HG03442 (cell line): Measurements from ENCODE around the gene MRPL33.
"Not testable (repeated sequence)": the region's sequence is repeated elsewhere in the genome, so short reads cannot be mapped to it uniquely, and the experiment has no call there.

ENCODE experiments used
- ATAC-seq: cut with Tn5 transposase; IDR thresholded peaks from one replicate; pipeline ENCODE4 v1.9.1; 2021; ENCODE audit warnings: mild to moderate bottlenecking, moderate library complexity; ENCODE audit not compliant: unreplicated experiment

Gene MRPL33

DNA sequence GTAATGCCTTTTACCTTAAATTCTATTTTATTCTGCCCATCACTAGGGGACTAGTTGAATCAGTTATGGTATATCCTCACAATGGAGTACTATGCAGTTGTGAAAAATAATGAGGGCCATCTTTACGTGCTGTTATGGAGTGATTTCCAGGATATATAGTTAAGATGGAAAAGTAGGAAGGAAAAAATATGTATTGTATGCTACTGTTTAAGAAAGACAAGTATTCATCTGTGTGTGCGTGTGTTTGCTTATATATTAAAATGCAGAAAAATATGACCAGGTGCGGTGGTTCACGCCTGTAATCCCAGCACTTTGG is 32.5 kb upstream of the MRPL33 start:
- no peak for ATAC-seq

DNA sequence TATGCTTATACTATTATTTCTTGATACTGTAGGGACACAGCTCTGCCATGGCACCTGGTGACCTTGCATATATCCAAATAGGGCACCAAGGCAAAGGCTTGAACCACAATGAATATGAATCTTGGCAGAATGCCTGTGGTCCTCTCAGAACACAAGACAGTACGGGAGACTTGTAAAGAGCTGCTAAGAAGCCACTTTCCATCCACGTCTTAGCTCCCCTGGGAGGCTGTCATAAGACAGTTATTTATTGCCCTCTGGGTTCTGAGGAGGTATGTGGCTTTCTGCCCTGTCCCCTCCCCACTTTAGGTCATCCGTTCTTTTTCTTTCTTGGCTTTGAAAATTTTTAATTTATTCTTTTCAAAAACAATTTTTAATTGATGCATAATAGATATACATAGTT is 29.8 kb upstream of the MRPL33 start:
- ATAC-seq: no peak

DNA sequence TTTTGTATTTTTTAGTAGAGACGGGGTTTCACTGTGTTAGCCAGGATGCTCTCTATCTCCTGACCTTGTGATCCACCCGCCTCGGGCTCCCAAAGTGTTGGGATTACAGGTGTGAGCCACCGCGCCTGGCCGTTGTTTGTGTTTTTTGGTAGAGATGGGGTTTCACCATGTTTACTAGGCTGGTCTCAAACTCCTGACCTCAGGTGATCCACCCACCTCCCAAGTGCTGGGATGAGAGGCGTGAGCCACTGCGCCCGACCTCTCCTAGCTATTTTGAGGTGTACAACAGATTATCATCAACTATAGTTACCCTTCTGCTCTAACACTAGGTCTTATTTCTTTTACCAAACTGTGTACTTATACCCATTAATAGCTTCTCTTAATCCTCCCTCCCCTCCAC is 28.9 kb upstream of the MRPL33 start:
- no peak for ATAC-seq

DNA sequence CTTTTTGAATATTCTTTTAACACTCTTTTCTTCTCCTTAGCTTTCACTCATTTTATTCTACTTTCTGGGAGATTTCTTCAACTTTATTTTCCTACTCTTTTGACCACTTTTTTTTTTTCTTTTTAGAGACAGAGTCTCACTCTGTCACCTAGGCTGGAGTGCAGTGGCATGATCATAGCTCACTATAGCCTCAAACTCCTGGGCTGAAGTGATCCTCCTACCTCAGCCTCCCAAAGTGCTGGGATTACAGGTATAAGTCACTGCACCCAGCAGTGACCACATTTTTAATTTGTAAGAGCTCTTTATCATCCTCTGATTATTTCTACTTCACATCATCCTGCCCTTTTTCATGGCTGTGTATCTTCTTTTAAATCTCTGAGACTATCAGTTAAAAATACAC is 26.0 kb upstream of the MRPL33 start:
- ATAC-seq: not testable (repeated sequence)

DNA sequence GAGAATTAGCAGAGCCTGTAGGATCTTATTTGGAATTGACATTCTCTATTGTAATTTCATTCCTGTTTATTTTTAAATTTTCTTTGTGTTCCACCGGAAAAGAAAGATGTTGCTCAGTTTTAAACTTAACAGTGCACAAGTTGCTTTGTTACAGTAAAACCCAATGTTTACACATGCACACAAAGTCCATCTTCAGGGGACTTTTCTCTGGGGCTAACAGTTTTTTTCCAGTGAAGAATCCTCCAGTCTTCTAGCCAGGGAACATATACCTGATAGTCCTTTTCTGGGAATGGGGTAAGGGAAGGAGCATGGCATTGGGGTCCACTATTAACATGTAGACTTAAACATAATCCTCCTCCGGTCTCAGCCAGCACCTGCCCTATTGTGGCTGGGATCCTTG is 25.2 kb upstream of the MRPL33 start:
- ATAC-seq: no peak

DNA sequence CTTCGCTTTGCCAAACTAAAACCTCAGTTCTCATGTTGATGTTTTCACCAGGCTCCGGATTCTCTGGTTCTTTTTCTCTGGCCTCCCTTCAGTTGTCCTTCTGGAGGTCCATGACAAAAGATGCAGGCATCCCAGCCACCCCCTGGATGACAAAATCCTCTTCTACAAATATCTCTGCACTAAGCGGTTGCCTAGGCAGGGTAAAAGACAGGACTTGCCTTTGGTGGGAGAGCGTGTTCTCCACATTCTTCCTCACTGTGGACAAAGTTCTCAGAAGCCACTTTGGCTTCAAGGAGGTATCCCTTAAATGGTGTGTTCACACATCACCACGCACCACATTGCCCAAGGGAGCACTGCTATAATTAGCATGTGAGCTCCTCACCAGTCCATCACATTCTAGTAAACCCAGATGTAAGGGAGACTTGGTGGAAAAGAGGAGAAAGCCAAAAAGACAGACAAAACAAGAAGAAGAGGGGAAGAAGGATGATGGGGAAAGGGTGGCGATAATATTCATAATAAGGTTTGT is 23.6 kb upstream of the MRPL33 start:
- no peak for ATAC-seq

DNA sequence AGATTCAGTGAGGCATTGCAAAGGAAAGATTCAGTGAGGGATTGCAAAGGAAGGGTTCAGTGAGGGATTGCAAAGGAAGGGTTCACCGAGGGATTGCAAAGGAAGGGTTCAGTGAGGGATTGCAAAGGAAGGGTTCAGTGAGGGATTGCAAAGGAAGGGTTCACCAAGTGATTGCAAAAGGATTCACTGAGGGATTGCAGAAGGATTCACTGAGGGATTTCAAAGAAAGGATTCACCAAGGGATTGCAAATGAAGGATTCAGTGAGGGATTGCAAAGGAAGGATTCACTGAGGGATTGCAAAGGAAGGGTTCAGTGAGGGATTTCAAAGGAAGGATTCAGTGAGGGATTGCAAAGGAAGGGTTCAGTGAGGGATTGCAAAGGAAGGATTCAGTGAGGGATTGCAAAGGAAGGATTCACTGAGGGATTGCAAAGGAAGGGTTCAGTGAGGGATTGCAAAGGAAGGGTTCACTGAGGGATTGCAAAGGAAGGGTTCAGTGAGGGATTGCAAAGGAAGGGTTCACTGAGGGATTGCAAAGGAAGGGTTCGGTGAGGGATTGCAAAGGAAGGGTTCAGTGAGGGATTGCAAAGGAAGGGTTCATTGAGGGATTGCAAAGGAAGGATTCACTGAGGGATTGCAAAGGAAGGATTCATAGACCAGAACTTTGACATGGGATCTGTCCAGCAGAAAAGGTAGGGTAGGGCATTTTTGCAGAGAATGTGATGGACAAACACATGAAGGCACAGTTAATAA is 22.5 kb upstream of the MRPL33 start:
- ATAC-seq: not testable (repeated sequence)

DNA sequence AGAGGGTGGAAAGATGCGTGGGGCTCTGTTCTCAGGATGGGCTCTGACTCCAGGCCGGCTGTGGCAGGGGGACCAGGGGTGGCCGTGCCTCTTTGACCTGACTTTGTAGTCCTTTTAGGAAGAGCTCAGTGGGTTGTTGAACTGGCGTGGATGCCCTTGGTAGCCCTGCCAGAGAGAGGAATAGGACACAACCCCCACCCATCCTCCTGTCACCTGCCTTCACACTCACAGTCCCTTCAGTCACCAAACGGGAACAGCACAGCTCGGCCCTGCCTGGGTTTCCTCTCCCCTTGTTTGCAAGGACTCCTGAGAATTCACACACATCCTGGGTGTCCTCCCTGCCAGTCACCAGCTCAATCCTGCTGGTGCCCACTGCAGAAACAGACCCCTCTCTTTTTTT is 20.1 kb upstream of the MRPL33 start:
- no peak for ATAC-seq

DNA sequence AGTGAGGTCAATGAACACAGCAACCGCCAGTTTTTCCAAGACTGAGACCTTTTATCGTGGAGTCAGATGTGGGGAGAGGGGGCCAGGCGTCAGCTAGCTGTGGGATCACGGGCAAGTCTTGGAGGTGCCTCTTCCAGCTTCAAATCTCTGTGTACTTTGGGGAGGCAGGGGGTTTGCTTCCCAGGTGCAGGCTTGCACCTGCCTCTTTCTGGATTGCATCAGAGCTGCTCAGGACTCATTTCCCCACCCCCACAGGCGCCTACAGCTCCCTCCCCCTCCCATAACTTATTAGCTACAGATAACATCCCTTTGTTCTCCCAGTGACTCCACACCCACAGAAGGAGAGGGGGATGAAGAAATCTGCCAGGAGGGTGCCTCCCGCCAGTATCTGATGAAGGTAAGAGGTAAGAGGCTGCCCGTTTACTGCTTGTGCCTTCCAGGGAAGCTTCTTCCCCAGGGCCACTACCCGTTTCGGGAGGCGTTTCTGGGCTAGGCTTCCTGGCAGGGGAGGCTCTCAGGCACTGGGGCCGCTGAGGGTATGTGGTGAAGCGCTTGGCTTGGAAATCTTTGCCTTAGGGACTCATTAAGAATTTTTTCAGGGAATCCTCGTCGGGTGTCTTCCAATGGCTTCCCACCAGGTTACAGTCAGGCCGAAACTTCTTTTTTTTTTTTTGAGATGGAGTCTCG is 18.8 kb upstream of the MRPL33 start:
- no peak for ATAC-seq

DNA sequence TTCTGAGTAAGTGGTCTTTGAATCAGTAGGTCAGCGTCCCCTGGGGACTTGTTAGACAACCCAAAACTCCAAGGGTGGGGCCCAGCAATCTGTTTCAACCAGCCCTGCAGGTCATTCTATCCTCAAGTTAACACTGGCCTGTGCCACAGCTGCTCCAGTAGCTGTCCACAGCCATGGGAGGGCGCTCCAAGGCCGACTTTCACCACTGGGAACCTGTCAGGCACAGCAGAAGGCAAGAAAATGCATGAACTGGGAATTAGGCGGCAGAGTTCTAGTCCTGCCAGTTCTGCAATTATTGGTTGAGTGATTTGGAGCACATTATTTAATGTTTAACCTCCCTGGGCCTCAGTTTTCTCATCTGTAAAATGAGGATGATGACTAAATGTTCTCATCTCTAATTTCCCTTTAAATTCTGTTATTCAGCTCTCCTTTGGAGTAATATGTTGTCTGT is 17.4 kb upstream of the MRPL33 start:
- ATAC-seq: no peak

DNA sequence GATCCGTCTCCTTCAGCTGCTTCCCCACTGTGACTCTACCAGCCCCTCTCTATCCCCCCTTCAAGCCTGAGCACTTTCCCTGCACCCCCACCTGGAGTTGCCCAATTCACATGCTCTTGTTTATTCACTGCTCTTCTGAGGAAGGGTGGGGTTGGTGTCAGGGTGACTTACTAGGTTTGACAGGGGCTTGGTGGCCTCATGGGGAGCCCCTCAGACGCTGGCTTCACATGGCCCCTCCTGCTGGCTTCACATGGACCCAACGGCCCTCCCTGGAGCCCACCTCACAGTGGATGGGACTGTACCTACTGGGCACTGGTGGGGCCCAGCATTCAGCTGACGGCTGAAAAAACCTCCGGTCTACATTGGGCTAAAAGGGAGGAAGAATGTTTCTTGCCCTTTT is 16.7 kb upstream of the MRPL33 start:
- no peak for ATAC-seq

DNA sequence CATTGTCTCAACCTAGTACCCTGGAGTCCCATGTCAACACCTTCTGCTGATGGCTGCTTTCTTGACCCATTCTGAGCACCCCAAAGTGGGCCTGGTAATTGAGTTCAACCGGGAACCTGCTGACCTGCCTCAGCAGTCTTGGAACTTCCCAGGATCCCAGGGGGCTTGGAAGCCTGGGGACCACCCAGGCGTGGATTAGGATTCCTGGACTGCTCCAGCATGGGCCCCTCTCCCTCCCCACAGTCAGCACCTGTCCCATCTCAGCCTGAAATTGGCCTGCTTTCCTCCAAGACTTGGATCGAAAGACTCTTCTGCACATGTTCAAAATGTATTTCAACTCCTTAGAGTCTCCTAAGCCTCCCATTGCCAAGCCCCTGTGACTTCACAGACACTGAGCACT is 15.4 kb upstream of the MRPL33 start:
- no peak for ATAC-seq

DNA sequence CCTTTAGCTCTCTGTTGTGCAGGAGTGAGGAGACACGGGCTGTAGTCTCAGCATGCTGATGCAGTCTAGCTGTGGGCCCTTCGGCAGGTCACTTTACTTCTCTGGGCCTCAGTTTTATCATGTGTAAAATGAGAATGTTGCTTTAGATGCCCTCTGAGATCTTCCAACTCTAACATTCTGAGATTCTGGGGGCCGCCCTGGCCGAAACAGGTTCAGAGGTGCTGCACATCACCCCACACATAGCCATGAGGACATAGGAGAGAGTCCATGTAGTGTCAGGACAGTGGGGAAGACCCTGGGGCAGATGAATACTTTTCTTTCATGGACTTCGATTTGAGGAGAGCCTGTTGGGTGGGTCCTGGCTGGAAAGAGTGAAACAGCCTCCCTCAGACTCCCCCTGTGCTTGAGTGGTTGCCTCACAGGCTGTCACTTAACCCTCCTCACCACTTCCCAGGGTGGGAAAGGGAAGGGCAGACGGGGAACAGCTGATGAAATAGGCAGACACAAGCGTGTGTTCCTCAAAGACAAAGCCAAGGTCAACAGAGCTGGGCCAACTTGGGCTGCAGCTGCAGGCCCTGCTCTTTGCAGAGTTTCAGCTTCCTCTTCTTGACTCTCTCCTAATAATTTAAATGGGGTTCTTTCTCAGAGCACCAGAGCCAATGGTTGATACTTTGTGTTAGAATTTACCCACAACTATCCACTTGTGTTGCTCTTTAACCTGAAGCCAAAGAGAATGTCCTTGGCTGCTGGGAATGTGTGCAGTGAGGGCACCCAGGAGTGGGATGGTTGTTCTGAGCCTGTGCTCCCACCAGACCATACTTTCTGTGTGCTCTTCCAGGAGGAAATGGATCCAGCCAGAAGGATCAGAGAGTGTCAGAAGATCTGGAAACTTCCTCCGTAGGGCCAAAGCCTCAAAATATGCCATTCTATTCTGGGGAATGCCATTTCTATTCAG is 14.7 kb upstream of the MRPL33 start:
- no peak for ATAC-seq

DNA sequence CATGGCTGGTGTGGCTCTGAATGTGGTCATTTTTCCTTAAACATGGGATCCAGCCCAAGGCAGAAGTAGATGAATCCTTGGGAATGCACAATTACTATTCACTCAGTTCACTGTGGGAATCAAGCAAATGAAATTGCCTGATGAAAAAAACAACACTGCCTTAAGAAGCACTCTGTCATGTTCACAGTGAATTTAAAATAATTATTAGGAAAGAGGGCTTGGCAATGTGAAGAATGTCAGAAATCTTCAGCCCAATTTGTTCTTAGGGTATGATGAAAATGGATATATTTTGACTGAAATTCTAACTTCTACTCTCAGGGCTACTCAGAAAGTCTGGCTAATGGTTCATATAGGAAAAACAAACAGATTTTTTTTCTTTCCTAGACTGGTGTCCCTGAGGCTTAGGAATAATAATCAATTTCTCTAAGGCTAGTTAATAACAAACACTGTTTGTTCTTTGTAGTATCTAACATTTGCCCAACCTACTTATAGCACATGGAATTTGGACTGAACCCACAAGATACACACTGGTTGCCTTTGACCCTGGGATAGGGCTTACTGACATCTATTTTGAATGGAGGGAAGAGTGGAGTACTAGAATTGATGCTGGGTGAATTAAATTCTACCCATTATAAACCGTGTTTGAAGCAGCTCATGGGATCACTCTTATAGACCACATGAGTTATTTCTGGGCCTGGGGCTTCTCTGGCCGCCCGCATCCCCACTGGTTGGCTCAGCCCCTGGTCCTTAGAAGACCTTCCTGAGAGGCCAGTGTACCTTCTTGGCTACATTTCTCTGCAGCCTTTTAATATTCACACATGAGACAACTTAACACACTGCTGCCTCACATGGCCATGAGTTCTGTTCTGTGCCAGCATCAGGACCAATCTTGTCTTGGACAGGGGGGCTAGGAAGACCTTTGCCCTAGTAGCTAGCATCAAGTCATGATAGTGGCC is 8.3 kb upstream of the MRPL33 start:
- no peak for ATAC-seq

DNA sequence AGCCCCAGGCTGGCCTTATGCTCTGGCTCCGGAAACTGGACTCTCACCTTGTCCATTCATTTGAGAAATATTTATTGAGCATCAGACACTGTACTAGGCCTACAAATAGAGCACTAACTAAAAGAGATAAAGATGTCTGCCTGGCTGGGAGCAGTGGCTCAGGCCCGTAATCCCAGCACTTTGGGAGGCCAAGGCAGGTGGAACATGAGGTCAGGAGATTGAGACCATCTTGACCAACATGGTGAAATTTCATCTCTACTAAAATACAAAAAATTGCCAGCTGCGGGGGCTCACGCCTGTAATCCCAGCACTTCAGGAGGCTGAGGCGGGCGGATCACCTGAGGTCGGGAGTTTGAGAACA is 7.6 kb upstream of the MRPL33 start:
- no peak for ATAC-seq

DNA sequence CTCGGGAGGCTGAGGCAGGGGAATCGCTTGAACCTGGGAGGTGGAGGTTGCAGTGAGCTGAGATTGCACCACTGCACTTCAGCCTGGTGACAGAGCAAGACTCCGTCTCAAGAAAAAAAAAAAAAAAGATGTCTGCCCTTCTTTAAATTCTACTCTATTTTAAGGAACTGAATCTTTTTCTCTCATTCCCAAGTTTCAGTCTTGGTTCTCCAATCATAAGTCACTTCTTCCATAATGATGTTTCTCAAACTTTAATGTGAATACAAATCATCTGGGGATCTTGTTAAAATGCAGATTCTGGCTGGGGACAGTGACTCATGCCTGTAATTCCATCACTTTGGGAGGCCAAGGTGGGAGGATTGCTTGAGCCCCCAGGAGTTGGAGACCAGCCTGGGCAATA is 7.0 kb upstream of the MRPL33 start:
- ATAC-seq: not testable (repeated sequence)

DNA sequence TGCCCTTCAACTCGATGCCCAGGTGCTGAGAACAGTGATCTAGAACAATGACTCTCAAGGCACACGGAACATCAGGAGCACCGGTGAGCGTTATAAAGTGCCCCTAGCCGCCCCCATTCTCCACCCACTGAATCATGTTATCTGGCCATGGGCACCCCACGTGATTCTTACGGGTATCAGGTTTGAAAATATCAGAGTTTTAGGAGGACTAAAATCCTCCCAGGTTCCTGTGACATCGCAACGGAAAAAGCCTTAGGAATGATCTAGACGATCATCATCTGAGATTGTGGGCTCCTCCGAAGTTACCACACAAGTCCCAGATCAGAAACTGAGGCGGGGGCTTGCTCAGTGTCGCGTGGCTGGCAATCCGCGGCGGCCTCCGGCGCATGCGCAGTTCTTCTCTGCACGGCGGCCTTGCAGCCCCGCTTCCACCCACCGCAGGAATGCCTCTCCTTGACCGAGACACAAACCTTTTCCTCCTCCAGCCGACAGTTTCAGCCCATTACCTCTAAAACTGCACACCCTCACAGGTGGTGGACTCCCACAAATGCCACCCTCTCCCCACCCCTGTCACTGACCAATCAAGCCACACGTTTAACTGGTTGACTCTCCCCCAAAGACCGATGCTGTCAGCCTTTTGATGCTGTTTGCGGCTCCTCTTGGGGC is 5.8 kb upstream of the MRPL33 start:
- ATAC-seq: no peak

DNA sequence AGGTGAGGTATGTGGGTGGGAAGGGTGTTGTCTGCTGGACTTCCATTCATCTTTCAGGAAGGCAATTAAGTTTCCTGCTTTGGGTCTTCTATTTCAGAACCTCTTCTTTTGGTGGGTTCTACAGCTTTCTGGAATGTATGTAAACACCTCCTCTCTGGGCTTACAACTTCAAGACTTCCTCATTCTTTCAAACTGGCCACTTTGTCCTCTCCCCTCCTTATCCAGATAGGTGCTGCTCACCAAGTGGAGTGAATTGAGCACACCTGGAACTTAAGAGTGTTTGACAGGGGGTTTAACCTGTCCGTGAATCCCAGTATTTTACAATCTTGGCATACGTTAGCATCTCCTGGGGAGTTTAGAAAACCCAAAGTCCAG is 5.2 kb upstream of the MRPL33 start:
- no peak for ATAC-seq

DNA sequence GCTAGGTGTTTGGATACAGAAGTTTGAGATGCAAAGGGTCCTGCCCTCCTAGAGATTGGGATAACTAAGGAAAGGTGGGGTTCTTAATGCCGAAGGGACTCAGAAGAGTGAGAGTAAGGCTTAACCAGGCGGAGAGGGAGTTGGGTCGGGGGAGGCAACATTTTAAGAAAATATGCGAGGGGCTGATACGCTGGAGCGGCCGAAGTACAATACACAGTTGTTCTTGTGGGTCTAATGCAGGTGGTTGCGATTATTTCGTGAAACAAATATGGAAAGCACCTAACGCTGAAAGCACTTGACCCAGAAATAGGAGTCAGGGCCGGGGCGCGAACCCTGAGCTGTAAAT is 344 bp upstream of the MRPL33 start:
- no peak for ATAC-seq

DNA sequence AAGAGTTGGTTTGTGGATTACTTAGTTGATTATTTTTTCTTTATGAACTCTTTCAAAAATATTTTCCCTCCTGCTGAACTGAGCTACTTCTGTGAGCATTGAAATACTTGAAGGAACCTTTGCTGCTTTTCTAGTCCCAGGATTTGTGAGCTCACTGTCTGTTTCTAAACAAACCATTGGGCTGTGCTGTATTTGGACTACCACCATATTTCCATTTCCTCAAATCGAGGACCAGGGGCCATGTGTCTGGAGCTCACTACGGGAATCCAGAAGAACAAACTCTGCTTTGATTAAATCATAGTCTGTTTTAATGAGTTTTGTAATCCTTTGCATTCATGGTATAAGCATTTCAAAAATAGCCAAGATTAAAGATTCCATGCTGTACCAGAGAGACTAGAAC is 1.3 kb downstream of the MRPL33 start:
- no peak for ATAC-seq
